HEK293T (cell line): Measurements from ENCODE around the gene SLC36A4.

Experiments
- CTCF ChIA-PET: fragments of 350-600 bp; formaldehyde crosslinking; extraction: SDS; loops from one replicate; lab custom pipeline; 2021; ENCODE audit warnings: antibody characterized with exemption, inconsistent platforms; lab: Yijun Ruan, JAX
- POLR2A ChIA-PET: fragments of 350-600 bp; formaldehyde crosslinking; extraction: SDS; loops from one replicate; lab custom pipeline; 2020; ENCODE audit warnings: antibody characterized with exemption, inconsistent platforms; lab: Yijun Ruan, JAX
- DNase-seq: peaks from one replicate; pipeline ENCODE4 v3.0.0; 2012; ENCODE audit warnings: mixed read lengths; ENCODE audit errors: extremely low spot score
- ARNT ChIP-seq: fragments of 450-650 bp; IDR thresholded peaks from 2 replicates; pipeline ENCODE4 v1.6.1; 2017; ENCODE audit warnings: mild to moderate bottlenecking
- BHLHE40 ChIP-seq: fragments of 450-650 bp; IDR thresholded peaks from 2 replicates; pipeline ENCODE4 v1.6.1; 2016; ENCODE audit warnings: mild to moderate bottlenecking, moderate library complexity, borderline replicate concordance
- CTBP1 ChIP-seq: fragments of 450-650 bp; IDR thresholded peaks from 2 replicates; pipeline ENCODE4 v1.6.1; 2016; ENCODE audit warnings: borderline replicate concordance
- ELF4 ChIP-seq: fragments of 450-650 bp; IDR thresholded peaks from 2 replicates; pipeline ENCODE4 v1.6.1; 2017; ENCODE audit warnings: antibody characterized with exemption
- FOXA1 ChIP-seq: fragments of 450-650 bp; IDR thresholded peaks from 2 replicates; pipeline ENCODE4 v1.6.1; 2016; ENCODE audit warnings: mild to moderate bottlenecking
- FOXK2 ChIP-seq: fragments of 450-650 bp; IDR thresholded peaks from 2 replicates; pipeline ENCODE4 v1.6.1; 2016; ENCODE audit warnings: mild to moderate bottlenecking
- FOXM1 ChIP-seq: fragments of 450-650 bp; IDR thresholded peaks from 2 replicates; pipeline ENCODE4 v1.6.1; 2017; ENCODE audit warnings: mild to moderate bottlenecking, borderline replicate concordance
- HDGF ChIP-seq: fragments of 450-650 bp; IDR thresholded peaks from 2 replicates; pipeline ENCODE4 v1.6.1; 2017; ENCODE audit warnings: antibody characterized with exemption, borderline replicate concordance
- L3MBTL2 ChIP-seq: fragments of 450-650 bp; conservative IDR thresholded peaks from 2 replicates; pipeline ENCODE4 v1.6.1; 2016; ENCODE audit warnings: mild to moderate bottlenecking
- LEF1 ChIP-seq: fragments of 450-650 bp; IDR thresholded peaks from 2 replicates; pipeline ENCODE4 v1.6.1; 2017; ENCODE audit warnings: mild to moderate bottlenecking, borderline replicate concordance
- NFRKB ChIP-seq: fragments of 450-650 bp; IDR thresholded peaks from 2 replicates; pipeline ENCODE4 v1.6.1; 2016; ENCODE audit warnings: mild to moderate bottlenecking, moderate library complexity
- SP1 ChIP-seq: fragments of 450-650 bp; IDR thresholded peaks from 2 replicates; pipeline ENCODE4 v1.6.1; 2017
- SUZ12 ChIP-seq: fragments of 450-650 bp; IDR thresholded peaks from 2 replicates; pipeline ENCODE4 v1.6.1; 2016; ENCODE audit warnings: mild to moderate bottlenecking
- TARDBP ChIP-seq: fragments of 450-650 bp; IDR thresholded peaks from 2 replicates; pipeline ENCODE4 v1.6.1; 2016
- ZNF384 ChIP-seq: fragments of 450-650 bp; IDR thresholded peaks from 2 replicates; pipeline ENCODE4 v1.6.1; 2016
- TF ChIP-seq, protein P1 (sequence below): fragments of 450-650 bp; IDR thresholded peaks from 2 replicates; pipeline ENCODE4 v1.6.1; 2016

Gene SLC36A4

GRCh38 chr11:93160808-93161207 is 37.0 kb downstream of the SLC36A4 start:
- no peak for DNase-seq
- POLR2A ChIA-PET, result no interaction called here
- CTCF ChIA-PET, result no interaction called here
- TF ChIP-seq SP1 (no peak), FOXA1 (no peak), L3MBTL2 (no peak), BHLHE40 (no peak), CTBP1 (no peak)

GRCh38 chr11:93160156-93160555 is 37.6 kb downstream of the SLC36A4 start:
- CTCF ChIA-PET, result interaction anchor here (0.6 kb wide), 1 partner anchor 218 kb away, joined by 3 read pairs; no protein-coding TSS in a partner anchor
- TF ChIP-seq, protein P1, sequence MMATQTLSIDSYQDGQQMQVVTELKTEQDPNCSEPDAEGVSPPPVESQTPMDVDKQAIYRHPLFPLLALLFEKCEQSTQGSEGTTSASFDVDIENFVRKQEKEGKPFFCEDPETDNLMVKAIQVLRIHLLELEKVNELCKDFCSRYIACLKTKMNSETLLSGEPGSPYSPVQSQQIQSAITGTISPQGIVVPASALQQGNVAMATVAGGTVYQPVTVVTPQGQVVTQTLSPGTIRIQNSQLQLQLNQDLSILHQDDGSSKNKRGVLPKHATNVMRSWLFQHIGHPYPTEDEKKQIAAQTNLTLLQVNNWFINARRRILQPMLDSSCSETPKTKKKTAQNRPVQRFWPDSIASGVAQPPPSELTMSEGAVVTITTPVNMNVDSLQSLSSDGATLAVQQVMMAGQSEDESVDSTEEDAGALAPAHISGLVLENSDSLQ, result no peak
- no peak for TF ChIP-seq SP1
- TF ChIP-seq FOXA1, result no peak
- POLR2A ChIA-PET, result no interaction called here
- no peak for DNase-seq

GRCh38 chr11:93159721-93160120 is 38.1 kb downstream of the SLC36A4 start:
- ChIA-PET POLR2A (no interaction called here), CTCF (interaction anchor here (0.6 kb wide), 1 partner anchor 218 kb away, joined by 3 read pairs; no protein-coding TSS in a partner anchor)
- no peak for DNase-seq
- TF ChIP-seq, protein P1, result no peak
- TF ChIP-seq TARDBP, result no peak

GRCh38 chr11:93155738-93156137 is 42.1 kb downstream of the SLC36A4 start:
- TF ChIP-seq SP1 (no peak), SUZ12 (no peak), ELF4 (no peak), NFRKB (no peak), ARNT (no peak), FOXM1 (no peak), FOXA1 (no peak), TARDBP (no peak), CTBP1 (no peak)
- ChIA-PET POLR2A (no interaction called here), CTCF (no interaction called here)
- no peak for DNase-seq

- TF ChIP-seq BHLHE40, result no peak
- no peak for TF ChIP-seq NFRKB
- no peak for TF ChIP-seq LEF1
- TF ChIP-seq, protein P1, result no peak
- ChIA-PET POLR2A (no interaction called here), CTCF (interaction anchor here (1.1 kb wide), 1 partner anchor 15 kb away, joined by 3 read pairs; no protein-coding TSS in a partner anchor)
- DNase-seq, result no peak
Measured at GRCh38 chr11:93145390-93145915, 52.3 kb downstream of the SLC36A4 start.

DNA sequence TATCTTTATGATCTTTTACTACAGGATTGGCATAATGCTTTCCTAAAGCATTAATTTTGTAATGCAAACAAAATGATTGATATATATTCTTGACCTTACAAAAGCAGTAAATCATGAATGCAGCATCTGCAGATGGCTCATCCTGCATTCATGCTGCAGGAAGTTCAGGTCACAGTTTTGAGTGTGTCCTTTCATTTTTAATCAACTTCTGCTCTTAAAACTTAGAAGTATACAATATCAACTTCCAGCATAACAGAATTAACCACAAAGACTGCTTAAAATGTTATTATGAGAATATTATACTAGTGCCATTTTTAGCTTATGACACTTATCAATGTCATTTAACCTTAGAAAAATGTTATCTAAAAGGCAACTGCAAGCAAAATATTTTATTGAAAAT is 54.0 kb downstream of the SLC36A4 start:
- ChIA-PET POLR2A (no interaction called here), CTCF (interaction anchor here (0.6 kb wide), 1 partner anchor 11 kb away, joined by 4 read pairs; no protein-coding TSS in a partner anchor)
- DNase-seq, result no peak
- TF ChIP-seq ZNF384 (no peak), HDGF (no peak), SP1 (no peak), FOXM1 (no peak), L3MBTL2 (no peak), BHLHE40 (no peak), FOXA1 (no peak), FOXK2 (no peak), ARNT (no peak), NFRKB (no peak), LEF1 (no peak), SUZ12 (no peak), ELF4 (no peak), CTBP1 (no peak), TARDBP (no peak)
- TF ChIP-seq, protein P1, result no peak

DNA sequence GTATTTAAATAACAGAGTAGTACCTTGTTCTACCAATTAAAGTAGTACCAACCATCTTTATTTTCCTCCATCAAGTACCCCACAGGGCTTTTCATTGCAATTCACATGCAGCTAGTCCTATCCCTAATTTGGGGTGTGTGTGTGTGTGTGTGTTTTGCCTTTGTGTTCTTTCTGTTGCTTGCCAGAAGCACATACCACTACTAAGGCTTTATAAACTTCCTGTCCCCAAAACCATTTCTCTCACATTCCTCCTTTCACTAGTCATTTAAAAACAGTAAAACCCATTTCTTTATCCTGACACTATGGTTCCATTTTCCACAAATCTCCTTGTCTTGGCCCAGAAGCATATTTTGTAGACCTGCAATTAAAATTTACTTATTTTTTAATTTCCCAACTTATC is 54.6 kb downstream of the SLC36A4 start:
- TF ChIP-seq FOXA1 (no peak), ARNT (no peak), LEF1 (no peak), FOXM1 (no peak)
- TF ChIP-seq, protein P1, result no peak
- ChIA-PET POLR2A (no interaction called here), CTCF (no interaction called here)
- no peak for DNase-seq
